Measurements from ENCODE around the gene TLN1.

TLN1 gene

DNA sequence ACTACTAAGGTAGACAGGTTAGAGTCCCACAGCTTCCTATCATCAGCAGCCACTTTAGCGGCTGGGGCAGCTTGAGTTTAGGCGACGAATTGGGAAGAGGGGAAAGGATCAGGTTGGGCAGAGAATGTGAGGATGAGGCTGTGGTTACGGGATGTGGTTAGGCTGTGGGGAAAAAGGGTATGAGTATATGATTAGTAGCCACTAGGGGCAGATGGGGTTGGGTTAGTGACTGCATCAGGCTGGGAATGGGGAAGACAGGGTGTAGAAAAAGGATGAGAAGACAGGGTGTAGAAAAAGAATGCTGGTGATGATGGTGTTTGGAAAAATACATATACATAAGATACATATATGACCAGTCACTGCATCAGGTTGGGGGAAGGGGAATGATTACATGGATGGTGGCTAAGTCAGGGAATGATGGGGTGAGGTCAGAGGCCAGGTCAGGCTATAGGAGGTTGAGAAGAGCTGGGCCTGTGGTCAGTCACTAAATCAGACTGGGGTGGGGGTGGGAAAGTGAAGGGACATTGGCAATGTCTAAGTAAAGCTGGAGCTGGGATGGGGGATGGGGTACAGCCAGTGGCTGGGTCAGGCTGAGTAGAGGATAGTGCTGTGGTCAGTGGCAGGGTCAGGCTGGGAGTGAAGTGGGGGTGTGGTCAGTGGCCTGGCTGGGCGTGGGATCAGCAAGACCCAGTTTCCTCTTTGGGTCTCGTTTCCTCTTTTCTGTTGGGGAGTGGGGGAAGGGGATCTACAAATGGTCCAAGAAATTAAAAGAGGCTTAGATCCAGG lies 2.1 kb downstream of the TLN1 start:
- peak; percentile 50 for DNase-seq (ENCODE audit: low spot score)

DNA sequence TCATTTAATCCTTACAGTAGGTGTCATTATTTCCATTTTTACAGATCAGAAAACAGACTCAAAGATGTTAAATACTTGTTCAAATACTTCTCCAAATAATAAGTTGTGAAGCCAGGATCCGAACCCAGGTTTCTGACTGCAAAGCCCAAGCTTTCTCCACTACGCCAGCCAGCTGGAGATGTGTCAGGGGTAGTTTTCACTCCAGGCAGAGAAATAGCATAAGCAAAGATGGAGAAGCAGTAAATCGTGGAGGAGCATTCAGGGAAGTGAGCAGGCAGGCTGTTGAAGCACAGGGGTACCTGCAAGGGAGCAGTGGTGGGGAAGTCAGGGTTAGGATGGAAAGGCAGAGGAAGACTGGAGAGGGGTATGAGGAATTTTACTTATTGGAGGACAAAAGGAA lies 2.9 kb downstream of the TLN1 start:
- no peak for DNase-seq (ENCODE audit: low spot score)

DNA sequence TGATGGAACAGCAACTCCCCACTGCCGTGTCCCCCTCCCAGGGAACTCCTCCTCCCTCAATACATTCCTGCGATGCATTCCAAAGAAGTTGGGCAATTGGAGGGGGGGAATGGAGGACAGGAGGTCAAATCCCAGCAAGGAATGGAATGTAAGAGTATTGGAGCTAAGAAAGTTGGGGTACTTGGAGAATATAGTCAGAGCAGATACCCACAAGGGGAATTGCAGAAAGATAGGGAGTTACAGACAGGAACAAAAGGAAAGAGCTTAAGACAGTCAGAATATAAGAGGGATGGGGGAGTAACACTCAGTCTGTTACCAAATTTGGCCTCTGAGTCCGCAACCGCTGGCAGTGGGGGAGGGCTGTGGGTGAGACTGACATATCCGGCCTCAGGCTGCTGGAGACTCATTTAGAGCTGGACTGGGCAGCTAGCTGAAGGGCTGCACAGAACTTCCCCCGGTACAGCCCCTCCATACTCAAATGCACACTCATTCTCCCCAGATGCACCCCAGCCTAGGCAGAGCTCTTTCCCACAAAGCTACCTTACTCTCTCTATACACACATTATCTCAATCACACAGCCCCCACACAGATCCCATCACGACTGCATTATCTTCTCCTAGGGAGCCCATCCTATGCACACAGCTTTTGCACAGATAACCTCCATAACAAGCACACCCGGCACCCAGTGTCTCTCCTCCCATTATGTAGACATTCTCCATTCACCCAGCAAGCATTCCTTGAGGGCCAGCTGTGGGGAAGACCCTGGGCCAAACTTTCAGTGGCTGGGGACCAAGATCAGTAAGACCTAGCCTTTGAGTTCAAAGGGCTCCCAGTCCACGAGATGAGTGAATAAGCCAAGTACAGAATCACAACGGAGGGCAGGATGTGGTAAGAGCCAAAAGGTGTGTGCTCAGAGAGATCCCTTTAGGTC lies 3.7 kb downstream of the TLN1 start:
- peak; percentile 46 for DNase-seq (ENCODE audit: low spot score)

DNA sequence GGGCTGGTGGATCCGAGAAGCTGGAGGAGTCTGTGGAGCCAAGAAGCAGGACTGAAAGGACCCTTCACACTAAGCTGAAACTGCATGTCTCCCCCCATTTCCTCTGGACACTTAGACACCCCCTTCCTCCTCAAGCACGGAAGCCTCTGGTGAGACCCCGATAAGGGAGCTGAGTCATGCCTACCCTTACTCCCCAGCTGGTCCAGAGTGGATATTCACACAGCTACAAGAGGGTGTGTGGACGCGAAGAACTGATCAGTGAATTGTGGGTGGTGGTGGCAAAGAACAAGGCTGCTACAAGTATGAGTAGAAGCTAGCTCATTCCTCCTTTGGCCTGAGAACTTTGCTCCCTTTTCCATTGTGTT lies 4.3 kb downstream of the TLN1 start:
- no peak for DNase-seq (ENCODE audit: low spot score)

DNA sequence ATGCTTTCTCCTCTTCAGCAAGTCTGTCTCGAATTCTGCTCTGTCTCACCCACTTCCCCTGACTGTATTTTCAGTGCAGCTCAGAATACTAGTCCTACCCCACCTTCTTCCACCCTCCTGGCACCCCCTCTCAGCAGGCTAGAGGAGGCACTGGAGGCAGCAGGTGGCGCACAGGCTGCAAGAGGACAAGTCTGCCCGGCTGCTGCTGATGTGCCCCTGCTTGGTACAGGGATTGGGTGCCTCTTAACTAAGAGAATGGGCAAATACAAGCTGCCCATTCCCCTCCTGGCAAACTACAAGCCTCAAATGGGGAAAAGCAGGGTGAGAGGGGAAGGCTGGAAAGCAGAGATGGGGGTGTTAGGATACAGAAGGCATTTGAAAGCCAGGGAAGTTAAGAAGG lies 5.1 kb downstream of the TLN1 start:
- DNase-seq (ENCODE audit: low spot score), result peak; percentile 35

DNA sequence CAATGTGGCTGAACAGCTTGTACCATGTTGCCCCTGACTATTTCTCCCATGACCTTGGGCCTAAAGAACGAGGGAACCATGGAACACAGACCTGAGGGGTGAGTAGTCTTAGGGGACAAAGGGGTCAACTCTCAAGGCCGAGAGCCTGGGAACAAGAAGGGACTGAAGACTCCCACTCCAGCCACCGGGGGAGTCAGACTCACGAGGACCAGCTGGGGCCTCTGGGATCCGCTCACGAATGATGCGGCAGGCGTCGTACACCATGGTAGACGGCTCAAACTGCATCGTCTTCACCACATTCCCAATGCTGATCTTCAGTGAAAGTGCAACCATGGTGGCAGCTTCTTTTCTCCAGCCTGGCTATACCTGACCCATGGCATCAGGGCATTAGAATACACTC lies 6.6 kb downstream of the TLN1 start:
- DNase-seq (ENCODE audit: low spot score), result no peak

DNA sequence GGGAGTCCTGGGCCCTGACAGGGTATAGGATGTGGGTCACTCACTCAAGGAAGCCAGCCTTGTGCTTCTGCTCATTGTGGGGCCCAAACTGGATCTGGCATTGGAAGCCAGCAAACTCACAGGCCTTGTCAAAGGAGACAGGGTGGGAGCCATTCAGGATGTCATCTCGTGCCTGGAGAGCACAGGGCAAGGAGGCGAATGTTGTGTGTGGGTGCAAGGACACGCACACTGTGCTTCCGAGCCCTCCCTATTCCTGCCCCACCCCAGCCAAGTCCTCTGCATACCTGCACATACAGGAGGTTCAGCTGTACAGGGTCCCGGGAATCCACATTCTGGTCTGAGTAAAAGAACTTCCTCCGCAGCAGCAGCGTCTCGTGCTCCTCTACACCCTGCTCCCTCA lies 8.1 kb downstream of the TLN1 start:
- no peak for DNase-seq (ENCODE audit: low spot score)

DNA sequence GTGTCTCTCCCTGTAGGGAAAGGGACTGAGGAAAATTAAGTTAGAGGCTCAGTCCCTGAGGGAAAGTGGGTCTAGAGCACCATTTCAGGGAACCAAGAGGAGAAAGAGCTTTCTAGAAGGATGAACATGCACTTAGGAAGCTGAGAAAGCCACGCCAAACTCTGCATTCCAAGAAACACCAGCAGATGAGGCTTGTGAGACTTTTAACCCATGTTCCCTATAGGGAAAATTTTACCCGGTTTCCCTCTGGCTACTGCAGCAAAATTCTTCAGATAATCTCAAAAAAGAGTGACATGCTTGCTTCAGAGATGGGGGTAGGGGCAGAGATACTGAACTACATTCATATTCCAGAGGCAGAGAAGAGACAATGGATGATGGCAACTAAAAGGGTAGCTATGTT lies 8.6 kb downstream of the TLN1 start:
- DNase-seq (ENCODE audit: low spot score), result no peak

DNA sequence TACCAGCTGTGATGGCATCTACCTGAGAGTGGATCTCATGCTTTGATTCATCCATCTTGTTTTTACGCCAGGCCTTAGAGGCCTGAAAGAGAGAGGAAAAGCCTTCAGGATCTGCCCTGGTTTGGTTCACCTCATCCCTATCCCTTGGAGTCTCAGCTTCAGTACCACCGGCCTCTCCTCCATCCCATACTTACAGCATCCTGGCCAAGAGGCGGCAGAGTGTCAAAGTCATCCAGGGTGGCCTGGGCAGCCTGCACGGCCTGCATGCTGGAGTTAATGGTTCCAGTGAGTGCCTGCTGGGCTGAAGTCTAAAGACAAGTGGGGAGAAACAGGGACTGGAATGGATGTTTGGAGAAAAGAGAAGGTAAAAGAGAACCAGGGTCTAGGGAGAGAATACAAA lies 12.4 kb downstream of the TLN1 start:
- no peak for DNase-seq (ENCODE audit: low spot score)

DNA sequence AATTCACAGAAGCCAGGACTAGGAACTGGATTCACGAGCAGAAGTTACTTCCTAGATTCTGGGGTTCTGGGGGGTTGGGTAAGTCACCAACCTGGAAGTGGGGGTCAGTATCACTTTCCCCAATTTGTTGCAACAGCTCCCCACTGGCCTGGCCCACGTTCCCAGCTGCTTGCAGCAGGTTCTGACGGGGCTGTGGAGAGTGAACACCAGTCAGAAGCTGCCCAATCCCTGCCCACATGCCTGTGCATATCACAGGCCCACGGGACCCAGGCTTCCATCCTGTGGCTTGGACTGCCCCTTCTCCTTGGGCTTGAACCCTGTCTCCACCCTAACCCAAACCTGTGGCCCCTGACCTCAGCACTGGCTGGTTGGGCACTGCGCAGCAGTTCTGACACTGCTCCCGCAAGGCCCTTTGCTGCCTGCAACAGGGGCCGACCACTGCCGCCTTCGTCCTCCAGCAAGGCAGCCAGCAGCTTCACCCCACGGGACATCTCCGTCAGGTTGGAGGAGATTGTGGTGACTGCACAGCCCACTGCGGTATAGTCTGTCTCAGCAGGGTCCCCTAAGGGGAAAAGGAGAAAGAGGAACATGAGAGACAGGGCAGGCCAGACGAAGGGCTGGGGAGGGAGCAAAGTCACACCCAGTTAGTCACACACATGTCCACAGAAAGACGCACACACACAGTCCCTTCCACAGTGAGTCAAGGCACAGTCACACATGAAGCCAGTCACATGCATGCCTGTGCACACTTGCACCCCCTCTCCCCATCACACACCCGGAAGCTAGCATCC lies 13.1 kb downstream of the TLN1 start:
- no peak for DNase-seq (ENCODE audit: low spot score)

DNA sequence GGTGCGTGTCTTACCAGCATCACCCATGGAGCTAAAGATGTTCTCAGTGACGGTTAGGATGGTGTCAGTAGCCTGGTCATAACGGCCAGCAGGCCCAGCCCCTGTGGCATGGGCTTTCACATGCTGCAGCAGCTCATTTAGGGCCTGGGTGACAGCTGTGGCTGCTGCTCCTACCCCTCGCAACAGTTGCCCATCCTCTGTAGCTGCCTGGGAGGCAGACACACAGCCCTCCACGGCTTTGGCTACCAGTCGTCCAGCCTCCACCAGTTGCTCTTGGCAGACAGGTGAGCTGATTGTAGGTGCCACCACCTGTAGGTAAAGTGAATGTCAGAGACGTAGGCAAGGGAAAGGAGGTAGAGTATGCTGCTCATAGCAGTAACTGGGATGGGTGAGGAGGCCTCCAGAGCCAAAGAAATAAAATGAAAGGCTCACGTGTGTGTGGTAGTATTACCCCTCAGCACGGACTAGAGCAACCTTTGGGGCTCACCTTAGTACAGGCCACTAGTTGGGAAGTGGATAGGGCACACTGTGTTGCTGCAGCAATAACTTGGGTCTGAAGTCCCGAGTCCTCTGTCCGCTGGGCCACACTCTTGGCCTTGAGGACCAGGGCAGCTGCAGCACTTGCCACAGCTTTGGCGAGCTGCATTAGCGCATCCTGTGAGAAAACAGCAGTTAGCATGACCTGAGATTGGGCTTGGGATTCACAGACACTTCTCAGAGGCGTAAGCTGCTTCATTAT lies 14.7 kb downstream of the TLN1 start:
- no peak for DNase-seq (ENCODE audit: low spot score)

DNA sequence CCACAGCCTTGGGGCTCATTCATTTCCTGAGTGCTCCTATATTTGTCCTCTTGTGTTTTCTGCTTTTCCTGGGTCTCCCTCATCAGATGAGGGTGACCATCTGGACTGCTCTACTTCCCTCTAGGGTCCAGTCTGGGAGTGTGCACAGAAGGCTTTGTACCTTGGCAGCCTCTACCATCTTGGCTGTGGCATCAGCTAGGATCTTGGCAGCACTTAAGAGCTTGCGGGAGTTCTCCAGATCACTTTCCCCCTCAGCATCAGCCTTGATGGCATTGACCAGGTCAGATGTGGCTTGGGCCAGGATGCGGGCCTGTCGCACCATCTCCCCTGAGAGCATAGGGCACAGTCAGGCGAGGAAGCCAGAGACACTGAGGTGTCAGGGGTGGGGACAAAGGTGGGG lies 15.8 kb downstream of the TLN1 start:
- DNase-seq (ENCODE audit: low spot score), result no peak

DNA sequence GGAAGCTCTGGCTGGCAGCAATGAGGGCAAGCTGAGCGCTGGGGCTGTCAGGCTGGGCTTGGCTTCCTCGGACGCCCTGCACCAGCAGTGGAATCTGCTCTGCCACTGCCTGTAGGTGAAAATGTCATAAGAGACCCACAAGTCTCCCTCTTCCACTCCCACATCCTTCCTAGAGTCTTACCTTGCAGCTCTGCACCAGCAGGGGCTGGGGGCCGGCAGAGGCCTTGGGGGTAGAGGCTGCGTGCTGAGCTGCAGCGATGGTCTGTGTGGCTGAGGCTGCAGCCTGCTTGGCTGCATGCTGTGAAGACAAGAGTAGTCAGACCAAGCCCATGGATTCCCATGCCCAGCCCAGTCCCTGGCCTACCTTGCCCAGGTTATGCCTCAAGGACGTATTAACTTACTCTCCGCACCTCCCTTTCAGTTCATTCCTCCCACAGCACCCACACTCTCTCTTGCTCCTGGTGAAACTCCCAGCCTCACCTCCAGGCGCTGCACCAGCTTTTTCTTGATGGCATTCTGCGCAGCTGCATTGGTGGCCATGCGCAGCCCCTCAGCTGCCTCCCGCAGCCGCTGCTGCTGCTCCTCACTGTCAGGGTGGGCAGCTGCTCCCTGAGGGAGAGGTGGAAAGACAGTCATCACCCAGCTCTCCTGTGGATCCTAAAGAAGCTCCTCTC lies 17.3 kb downstream of the TLN1 start:
- DNase-seq (ENCODE audit: low spot score), result no peak

DNA sequence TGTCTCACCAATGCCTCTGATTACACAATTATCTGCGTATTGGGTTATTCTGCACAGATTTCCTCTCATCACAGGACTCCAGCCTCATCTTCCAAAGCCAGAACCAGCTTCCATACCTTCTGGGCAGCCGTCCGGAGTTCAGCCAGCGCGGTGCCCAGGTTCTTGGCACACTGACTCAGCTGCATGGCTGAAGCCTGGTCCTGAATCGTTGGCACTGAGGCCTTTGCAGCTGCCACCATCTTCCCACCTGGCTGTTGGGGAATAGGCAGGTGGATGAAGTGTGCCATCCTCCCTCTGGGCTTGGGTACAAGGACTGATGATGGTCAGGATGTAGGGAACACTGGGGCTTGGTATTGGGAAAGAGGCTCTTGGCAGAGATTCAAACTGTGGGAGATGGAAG lies 17.9 kb downstream of the TLN1 start:
- DNase-seq (ENCODE audit: low spot score), result no peak

DNA sequence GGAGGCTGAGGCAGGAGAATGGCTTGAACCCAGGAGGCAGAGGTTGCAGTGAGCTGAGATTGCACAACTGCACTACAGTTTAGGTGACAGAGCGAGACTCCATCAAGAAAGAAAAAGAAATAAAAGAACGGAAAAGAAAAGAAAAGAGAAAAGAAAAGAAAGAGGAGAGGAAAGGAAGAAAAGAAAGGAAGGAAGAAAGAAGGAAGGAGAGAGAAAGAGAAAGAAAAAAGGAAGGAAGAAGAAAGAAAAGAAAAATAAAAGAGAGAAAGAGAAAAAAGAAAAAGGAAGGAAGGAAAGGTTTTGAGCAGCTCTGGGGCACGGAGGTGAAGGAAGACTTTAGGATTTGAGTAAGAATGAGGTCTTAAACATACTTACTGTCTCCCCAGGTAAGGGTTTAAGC lies 18.4 kb downstream of the TLN1 start:
- DNase-seq (ENCODE audit: low spot score), result no peak

DNA sequence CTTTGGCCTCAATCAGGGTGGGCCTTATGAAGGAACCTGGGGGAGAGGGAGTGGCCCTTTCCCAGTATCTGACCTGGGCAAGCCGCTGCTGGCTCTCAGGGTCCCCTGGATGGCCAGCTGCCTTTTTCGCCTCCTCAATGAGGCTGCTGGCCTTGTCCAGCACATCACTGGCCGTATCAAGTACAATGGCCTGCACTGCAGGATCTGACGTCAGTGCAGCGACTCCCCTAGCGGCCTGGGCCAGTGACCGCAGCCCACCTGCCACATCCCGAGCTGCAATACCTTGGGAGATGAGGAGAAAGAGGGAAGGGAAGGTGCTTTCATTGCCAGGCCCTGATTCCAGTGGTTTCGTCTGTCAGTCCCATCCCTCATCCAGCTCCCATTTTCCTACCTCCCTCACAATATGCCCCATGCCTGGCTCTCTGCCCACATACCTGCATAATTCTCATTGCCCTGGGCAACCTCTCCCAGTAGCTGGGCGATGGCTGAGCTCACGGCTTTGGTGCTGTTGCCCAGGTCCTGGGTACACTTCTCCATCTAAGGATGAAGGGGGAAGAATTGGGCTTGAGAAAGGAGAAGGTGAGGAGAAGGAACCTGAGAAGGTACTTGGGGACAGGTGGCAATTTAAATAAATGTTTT lies 19.1 kb downstream of the TLN1 start:
- no peak for DNase-seq (ENCODE audit: low spot score)

DNA sequence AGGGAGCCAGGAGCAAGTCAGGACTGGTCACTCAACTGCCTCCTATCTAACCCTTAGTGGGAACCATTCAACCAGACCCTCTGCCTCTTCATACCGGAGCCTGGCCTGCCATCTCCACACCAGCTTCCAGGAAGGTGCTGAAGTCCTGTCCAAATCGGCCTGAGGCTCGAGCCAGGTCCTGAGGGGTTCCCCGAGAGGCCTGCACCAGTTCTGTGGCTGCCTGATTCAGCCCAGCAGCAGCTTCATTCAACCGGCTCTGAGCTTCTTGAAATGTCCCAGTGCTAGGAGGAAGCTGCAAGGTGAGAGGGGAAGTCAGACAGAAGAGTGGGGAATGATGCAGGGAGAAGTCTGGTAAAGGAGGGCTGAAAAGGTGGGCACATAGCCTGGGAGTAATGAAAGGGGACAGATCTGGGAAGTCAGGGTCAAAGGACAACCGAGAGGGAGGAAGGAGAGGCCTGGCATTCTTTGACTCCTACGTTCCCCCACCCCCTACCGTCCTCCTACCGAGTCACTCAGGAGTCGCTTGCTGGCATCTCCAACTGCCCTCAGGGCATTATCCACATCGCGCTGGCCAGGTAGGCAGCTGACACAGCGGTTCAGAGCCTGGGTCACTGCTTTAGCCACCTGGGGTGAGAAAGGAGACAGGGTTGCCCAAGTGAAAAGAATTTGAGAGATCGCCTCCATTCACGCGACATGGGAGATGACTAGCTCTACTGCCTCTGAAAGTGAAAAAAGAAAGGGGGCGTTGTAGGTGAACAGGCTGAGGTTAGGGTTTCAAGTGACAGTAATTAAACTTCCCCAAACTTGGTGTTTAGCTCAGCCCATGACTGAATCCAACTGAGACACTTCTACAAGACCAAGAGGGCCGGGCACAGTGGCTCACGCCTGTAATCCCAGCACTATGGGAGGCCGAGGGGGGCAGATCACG lies 20.2 kb downstream of the TLN1 start:
- no peak for DNase-seq (ENCODE audit: low spot score)

DNA sequence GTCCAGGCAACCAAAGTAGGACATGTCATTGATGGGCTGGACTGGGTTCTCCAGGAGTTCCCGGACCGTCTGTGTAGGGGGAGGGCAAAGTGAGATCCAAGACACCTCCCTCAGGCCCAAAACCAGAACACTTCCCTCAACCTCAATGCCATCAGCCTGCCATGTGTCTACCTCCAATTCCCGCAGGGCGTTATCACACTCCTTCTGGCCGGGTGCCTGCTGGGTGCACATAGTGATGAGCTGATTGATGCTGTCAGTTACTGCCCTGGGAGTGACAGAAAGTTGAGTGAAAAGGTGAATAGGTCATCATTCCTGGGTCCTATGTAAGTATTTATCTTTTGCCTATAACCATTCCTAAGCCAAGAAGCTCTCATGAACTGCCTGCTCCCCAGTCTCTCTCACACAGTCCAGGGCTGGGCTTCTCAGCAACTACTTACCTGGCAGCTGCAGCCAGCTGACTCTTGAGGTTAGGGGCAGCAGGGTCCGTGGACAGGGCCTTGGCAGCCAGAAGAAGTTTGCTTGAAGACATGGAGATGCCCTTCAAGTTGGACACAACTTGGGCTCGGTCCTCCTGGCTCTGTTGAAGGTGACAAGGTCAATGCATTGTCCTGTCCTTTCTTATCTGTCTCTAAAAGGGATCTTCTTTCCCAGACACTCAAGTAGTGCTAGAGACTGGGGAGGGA lies 21.0 kb downstream of the TLN1 start:
- DNase-seq (ENCODE audit: low spot score), result no peak

DNA sequence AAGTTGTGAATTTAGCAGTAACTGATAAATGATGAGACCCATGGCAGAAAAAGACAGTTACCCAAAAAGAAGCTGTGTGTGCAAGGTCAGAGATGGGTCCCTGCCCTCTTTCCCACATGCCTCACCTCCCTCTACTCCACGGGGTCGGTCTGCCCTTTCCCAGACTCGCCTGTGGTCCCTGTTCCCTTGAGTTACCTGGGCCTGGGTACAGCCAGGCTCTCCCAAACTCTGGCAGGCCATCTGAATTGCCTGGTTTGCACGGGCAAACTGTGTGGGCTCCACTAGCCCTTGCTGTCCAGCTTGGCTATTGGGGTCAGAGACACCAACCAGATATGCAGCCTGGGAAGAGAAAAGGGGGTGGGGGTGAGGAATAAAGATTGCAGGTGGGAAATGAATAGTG lies 23.8 kb downstream of the TLN1 start:
- no peak for DNase-seq (ENCODE audit: low spot score)
